CD4-positive, alpha-beta memory T cell (primary cell): ENCODE results near the gene STKLD1. TPM values are rescaled to one million over a fixed set of nuclear protein-coding genes. Genes with fewer than 3 reads are reported as not detected.
A peak's percentile ranks its signal among the peaks of the same experiment; 100 is the strongest.
"Not testable (repeated sequence)": the region's sequence is repeated elsewhere in the genome, so short reads cannot be mapped to it uniquely, and the experiment has no call there.

Experiments used
- CTCF ChIA-PET: fragments of 350-600 bp; sonication (Branson Sonifier 250); formaldehyde crosslinking; loops from one replicate; lab custom pipeline; 2021; ENCODE audit warnings: inconsistent platforms; ENCODE audit not compliant: partially characterized antibody; lab: Charles Lee
- POLR2A ChIA-PET: fragments of 350-600 bp; sonication (Branson Sonifier 250); formaldehyde crosslinking; loops from one replicate; lab custom pipeline; 2021; ENCODE audit not compliant: partially characterized antibody; lab: Charles Lee
- DNase-seq, 5 donors: peaks; one replicate each; pipeline versions ENCODE4 v3.0.0 to v3.0.0-alpha.2; 2020 to 2022; ENCODE audit warnings: mixed read lengths in 1 of 5
- H3K27ac ChIP-seq: one replicate; pipeline ENCODE4 v1.7.0; 2013; ENCODE audit warnings: low read depth, low read length
- H3K27me3 ChIP-seq: 2 replicates; pipeline ENCODE4 v1.7.0; 2013; ENCODE audit warnings: mild to moderate bottlenecking, low read length, moderate library complexity; ENCODE audit not compliant: insufficient read depth
- H3K36me3 ChIP-seq: 2 replicates; pipeline ENCODE4 v1.7.0; 2013; ENCODE audit warnings: mild to moderate bottlenecking, low read length, moderate library complexity; ENCODE audit not compliant: insufficient read depth
- H3K4me1 ChIP-seq: 2 replicates; pipeline ENCODE4 v1.7.0; 2013; ENCODE audit warnings: mild to moderate bottlenecking, low read length, moderate library complexity; ENCODE audit not compliant: insufficient read depth
- H3K4me3 ChIP-seq, 2 donors: one replicate each; pipeline ENCODE4 v1.7.0; 2013; ENCODE audit warnings: low read length in 2 of 2, mild to moderate bottlenecking in 1 of 2
- H3K9me3 ChIP-seq, 2 donors: one replicate each; pipeline ENCODE4 v1.7.0; 2013; ENCODE audit warnings: low read length in 2 of 2, control low read depth in 1 of 2; ENCODE audit not compliant: control insufficient read depth in 1 of 2
- H3K27ac Mint-ChIP-seq, 7 donors: one replicate each; pipeline ENCODE4 v1.8.0; 2020 to 2021; ENCODE audit warnings: mixed read lengths in 7 of 7, mild to moderate bottlenecking in 6 of 7, inconsistent platforms in 3 of 7, moderate library complexity in 3 of 7
- H3K27me3 Mint-ChIP-seq, 2 donors: one replicate each; pipeline ENCODE4 v1.8.0; 2020 to 2021; ENCODE audit warnings: mixed read lengths in 2 of 2
- H3K36me3 Mint-ChIP-seq, 2 donors: one replicate each; pipeline ENCODE4 v1.8.0; 2020 to 2021; ENCODE audit warnings: mixed read lengths in 2 of 2, inconsistent platforms in 1 of 2, mild to moderate bottlenecking in 1 of 2
- H3K4me1 Mint-ChIP-seq, 4 donors: one replicate each; pipeline ENCODE4 v1.8.0; 2020 to 2021; ENCODE audit warnings: mixed read lengths in 4 of 4, mild to moderate bottlenecking in 1 of 4
- H3K4me3 Mint-ChIP-seq, 8 donors: one replicate each; pipeline ENCODE4 v1.8.0; 2020 to 2021; ENCODE audit warnings: mixed read lengths in 8 of 8, mild to moderate bottlenecking in 7 of 8, moderate library complexity in 6 of 8, inconsistent platforms in 3 of 8
- H3K9me3 Mint-ChIP-seq, 8 donors: one replicate each; pipeline ENCODE4 v1.8.0; 2020 to 2021; ENCODE audit warnings: mixed read lengths in 8 of 8, mild to moderate bottlenecking in 5 of 8, inconsistent platforms in 3 of 8, moderate library complexity in 1 of 8
- intact Hi-C: fragments of 100-400 bp; cut with micrococcal nuclease; formaldehyde crosslinking; loops from one replicate; pipeline ENCODE4 v1.15.1; 2023
- polyA plus RNA-seq, 2 donors: library from polyadenylated mRNA; unstranded; fragments of 300-500 nt; fragmentation: Illumina TruSeq; gene quantifications; one replicate each; pipeline ENCODE4 v1.2.3, GENCODE V29; 2021
- total RNA-seq, 2 experiments: library from RNA; stranded (reverse); gene quantifications; one replicate each; pipeline ENCODE4 v1.2.3, GENCODE V29; 2021

STKLD1 gene
- total and polyA plus RNA-seq, 4 experiments from 2014 or later = 1.4 to 2.1 (median 1.5) TPM; not detected in 1

GRCh38 chr9:133331641-133332380, 44.4 kb upstream of the STKLD1 start:
- Histone ChIP-seq H3K27ac (no peak overlapping the region), H3K27me3 (no peaks in the 10 kb centered on the region), H3K4me1 (peaks cover 25% of the 10 kb centered on the region), H3K36me3 (peaks cover 38% of the 10 kb centered on the region), H3K9me3 (no peaks in the 10 kb centered on the region), H3K4me3 (no peak overlapping the region)
- Mint-ChIP-seq H3K27me3 (no peaks in the 10 kb centered on the region), H3K4me3 (no peak overlapping the region), H3K27ac (peak overlapping the region in 2 of 7 donors; percentile 13 to 41), H3K4me1 (peaks cover 13 to 54% (median 18%) of the 10 kb centered on the region in 4 donors), H3K9me3 (peaks cover 0 to 4% (median 0%) of the 10 kb centered on the region in 8 donors), H3K36me3 (peaks cover 13 to 50% of the 10 kb centered on the region in 2 donors)
- intact Hi-C loops = no loop called here
- DNase-seq = peak in 1 of 5 donors; percentile 29
- ChIA-PET POLR2A (interaction anchor here (1.7 kb wide), 1 partner anchor 40 kb away, joined by 5 read pairs; no protein-coding TSS in a partner anchor), CTCF (interaction anchor here (1.2 to 3.0 kb wide), 2 partner anchors 40 to 145 kb away, joined by 3 to 10 read pairs; no protein-coding TSS in a partner anchor)

- Mint-ChIP-seq H3K4me3 (no peak overlapping the region), H3K9me3 (peaks cover 0 to 4% (median 0%) of the 10 kb centered on the region in 8 donors), H3K36me3 (peaks cover 13 to 50% of the 10 kb centered on the region in 2 donors), H3K4me1 (peaks cover 13 to 56% (median 18%) of the 10 kb centered on the region in 4 donors), H3K27ac (peak overlapping the region in 1 of 7 donors; percentile 13), H3K27me3 (no peaks in the 10 kb centered on the region)
- Histone ChIP-seq H3K27ac (no peak overlapping the region), H3K27me3 (no peaks in the 10 kb centered on the region), H3K36me3 (peaks cover 38% of the 10 kb centered on the region), H3K9me3 (no peaks in the 10 kb centered on the region), H3K4me3 (no peak overlapping the region), H3K4me1 (peaks cover 28% of the 10 kb centered on the region)
- intact Hi-C loops = no loop called here
- ChIA-PET CTCF (interaction anchor here (1.2 kb wide), 1 partner anchor 40 kb away, joined by 3 read pairs; no protein-coding TSS in a partner anchor), POLR2A (interaction anchor here (1.7 kb wide), 1 partner anchor 39 kb away, joined by 5 read pairs; no protein-coding TSS in a partner anchor)
- peak in 1 of 5 donors; percentile 33 for DNase-seq
Observed at GRCh38 chr9:133332381-133332730, 43.8 kb upstream of the STKLD1 start.

- no peak overlapping the region for H3K27ac ChIP-seq
- H3K27me3 Mint-ChIP-seq = no peaks in the 10 kb centered on the region
- H3K9me3 ChIP-seq = no peaks in the 10 kb centered on the region
- ChIA-PET POLR2A (interaction anchor here (1.7 to 3.1 kb wide), 2 partner anchors 24 to 39 kb away, joined by 5 to 12 read pairs; partner anchors contain the start of genes SURF1 and SURF2), CTCF (interaction anchor here (1.1 to 1.2 kb wide), 2 partner anchors 24 to 39 kb away, joined by 3 read pairs; no protein-coding TSS in a partner anchor)
- H3K27me3 ChIP-seq = no peaks in the 10 kb centered on the region
- H3K4me3 ChIP-seq = no peak overlapping the region
- H3K27ac Mint-ChIP-seq = peak overlapping the region in 1 of 7 donors; percentile 13
- peak in 1 of 5 donors; percentile 14 for DNase-seq
- peaks cover 0 to 4% (median 0%) of the 10 kb centered on the region in 8 donors for H3K9me3 Mint-ChIP-seq
- peaks cover 13 to 59% (median 18%) of the 10 kb centered on the region in 4 donors for H3K4me1 Mint-ChIP-seq
- intact Hi-C loops = no loop called here
- H3K4me3 Mint-ChIP-seq = no peak overlapping the region
- peaks cover 13 to 50% of the 10 kb centered on the region in 2 donors for H3K36me3 Mint-ChIP-seq
- peaks cover 28% of the 10 kb centered on the region for H3K4me1 ChIP-seq
- peaks cover 38% of the 10 kb centered on the region for H3K36me3 ChIP-seq
Observed at GRCh38 chr9:133333011-133333410, 43.2 kb upstream of the STKLD1 start.

GRCh38 chr9:133333566-133333965, 42.6 kb upstream of the STKLD1 start:
- Histone ChIP-seq H3K4me1 (peaks cover 28% of the 10 kb centered on the region), H3K36me3 (peaks cover 38% of the 10 kb centered on the region), H3K27ac (no peak overlapping the region), H3K27me3 (no peaks in the 10 kb centered on the region), H3K9me3 (no peaks in the 10 kb centered on the region), H3K4me3 (no peak overlapping the region)
- intact Hi-C loops = no loop called here
- POLR2A ChIA-PET = interaction anchor here (1.7 to 3.1 kb wide), 3 partner anchors 15 to 38 kb away, joined by 5 to 14 read pairs (median 12); partner anchors contain the start of genes MED22, RPL7A, SURF1 and SURF2
- DNase-seq = peak in 1 of 5 donors; percentile 10
- Mint-ChIP-seq H3K27me3 (no peaks in the 10 kb centered on the region), H3K4me3 (peak overlapping the region in 2 of 8 donors; percentile 27 to 54), H3K36me3 (peaks cover 13 to 48% of the 10 kb centered on the region in 2 donors), H3K9me3 (peaks cover 0 to 2% (median 0%) of the 10 kb centered on the region in 8 donors), H3K27ac (peak overlapping the region in 2 of 7 donors; percentile 29 to 47), H3K4me1 (peaks cover 13 to 59% (median 18%) of the 10 kb centered on the region in 4 donors)
- CTCF ChIA-PET = interaction anchor here (1.1 to 1.6 kb wide), 2 partner anchors 24 to 73 kb away, joined by 3 to 5 read pairs; no protein-coding TSS in a partner anchor

- Mint-ChIP-seq H3K27ac (peak overlapping the region in 4 of 7 donors; percentile 12 to 79 (median 38)), H3K36me3 (peaks cover 18 to 48% of the 10 kb centered on the region in 2 donors), H3K27me3 (no peaks in the 10 kb centered on the region), H3K4me3 (peak overlapping the region in 4 of 8 donors; percentile 10 to 29 (median 24)), H3K9me3 (no peaks in the 10 kb centered on the region), H3K4me1 (peaks cover 10 to 55% (median 20%) of the 10 kb centered on the region in 4 donors)
- Histone ChIP-seq H3K27ac (no peak overlapping the region), H3K27me3 (no peaks in the 10 kb centered on the region), H3K9me3 (no peaks in the 10 kb centered on the region), H3K36me3 (peaks cover 39% of the 10 kb centered on the region), H3K4me1 (peaks cover 28% of the 10 kb centered on the region), H3K4me3 (no peak overlapping the region)
- no peak for DNase-seq
- intact Hi-C loops = no loop called here
- ChIA-PET POLR2A (interaction anchor here (1.3 to 3.1 kb wide), 3 partner anchors 14 to 37 kb away, joined by 7 to 14 read pairs (median 12); partner anchors contain the start of genes MED22, RPL7A, SURF1 and SURF2), CTCF (interaction anchor here (1.1 to 1.6 kb wide), 3 partner anchors 37 to 80 kb away, joined by 3 to 5 read pairs (median 4); no protein-coding TSS in a partner anchor)
Observed at GRCh38 chr9:133334161-133334560, 42.0 kb upstream of the STKLD1 start.

GRCh38 chr9:133334888-133335287, 41.3 kb upstream of the STKLD1 start:
- Mint-ChIP-seq H3K36me3 (peaks cover 18 to 50% of the 10 kb centered on the region in 2 donors), H3K27ac (peak overlapping the region; percentile 48 to 96 (median 89)), H3K4me1 (peaks cover 10 to 57% (median 22%) of the 10 kb centered on the region in 4 donors), H3K4me3 (peak overlapping the region; percentile 92 to 97 (median 96))
- DNase-seq = peak in 1 of 5 donors; percentile 29
- not testable (repeated sequence) for H3K9me3 Mint-ChIP-seq, H3K9me3 ChIP-seq, H3K27ac ChIP-seq, H3K27me3 ChIP-seq, H3K27me3 Mint-ChIP-seq
- CTCF ChIA-PET = interaction anchor here (1.1 to 1.6 kb wide), 4 partner anchors 16 to 79 kb away, joined by 3 to 5 read pairs (median 4); no protein-coding TSS in a partner anchor
- H3K4me3 ChIP-seq = peak overlapping the region; percentile 50 to 69
- H3K36me3 ChIP-seq = peaks cover 46% of the 10 kb centered on the region
- H3K4me1 ChIP-seq = peaks cover 29% of the 10 kb centered on the region
- intact Hi-C loops = loop anchor here (1.0 kb wide), 1 partner anchor 83 kb away; the partner anchor contains the start of gene REXO4
- POLR2A ChIA-PET = interaction anchor here (0.9 to 3.1 kb wide), 4 partner anchors 14 to 304 kb away, joined by 3 to 14 read pairs (median 10); partner anchors contain the start of genes GTF3C5, MED22, RPL7A and SURF1
